Activated CD4-positive, alpha-beta T cell treated with anti-CD3 and anti-CD28 coated beads, Interleukin-2, Interleukin-4, amounts not matched to agents 100 ng/mL and 50 ng/mL, durations not matched to agents 16 hours and 8 hours (primary cell): Measurements from ENCODE around the gene CALHM5.

Experiments
- DNase-seq: peaks from one replicate; pipeline ENCODE4 v3.0.0-alpha.2; 2020; ENCODE audit warnings: low spot score

CALHM5 gene

GRCh38 chr6:116508527-116508926 is 2.9 kb upstream of the CALHM5 start:
- no peak for DNase-seq

GRCh38 chr6:116512111-116512559 is 696 bp downstream of the CALHM5 start:
- no peak for DNase-seq

GRCh38 chr6:116512734-116513133 is 1.3 kb downstream of the CALHM5 start:
- no peak for DNase-seq

GRCh38 chr6:116513224-116513875 is 1.9 kb downstream of the CALHM5 start:
- DNase-seq = no peak

DNA sequence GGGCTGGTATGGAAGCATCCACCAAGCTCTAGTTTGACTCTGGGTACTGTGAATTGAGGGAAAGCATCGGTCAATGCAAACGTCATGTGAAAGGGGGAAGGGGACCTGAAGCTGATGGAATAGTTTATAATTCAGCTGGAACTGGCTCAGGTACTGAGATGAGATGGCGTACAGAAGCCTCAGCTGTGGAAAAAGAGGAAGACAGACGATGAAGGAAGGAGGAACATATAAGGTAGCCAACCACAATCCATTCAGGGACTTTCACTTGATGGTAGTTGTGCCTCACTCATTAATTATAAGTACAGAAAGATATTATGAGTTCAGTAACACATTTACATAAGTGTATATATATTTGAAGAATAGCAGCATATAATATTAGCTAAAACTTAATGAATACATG is 2.7 kb downstream of the CALHM5 start:
- no peak for DNase-seq

GRCh38 chr6:116515141-116515540 is 3.7 kb downstream of the CALHM5 start:
- DNase-seq = no peak

GRCh38 chr6:116518621-116519368 is 7.4 kb downstream of the CALHM5 start:
- no peak for DNase-seq

GRCh38 chr6:116522896-116523295 is 11.5 kb downstream of the CALHM5 start:
- no peak for DNase-seq

GRCh38 chr6:116524236-116524635 is 12.8 kb downstream of the CALHM5 start:
- no peak for DNase-seq

GRCh38 chr6:116528133-116528532 is 16.7 kb downstream of the CALHM5 start:
- DNase-seq = no peak

DNA sequence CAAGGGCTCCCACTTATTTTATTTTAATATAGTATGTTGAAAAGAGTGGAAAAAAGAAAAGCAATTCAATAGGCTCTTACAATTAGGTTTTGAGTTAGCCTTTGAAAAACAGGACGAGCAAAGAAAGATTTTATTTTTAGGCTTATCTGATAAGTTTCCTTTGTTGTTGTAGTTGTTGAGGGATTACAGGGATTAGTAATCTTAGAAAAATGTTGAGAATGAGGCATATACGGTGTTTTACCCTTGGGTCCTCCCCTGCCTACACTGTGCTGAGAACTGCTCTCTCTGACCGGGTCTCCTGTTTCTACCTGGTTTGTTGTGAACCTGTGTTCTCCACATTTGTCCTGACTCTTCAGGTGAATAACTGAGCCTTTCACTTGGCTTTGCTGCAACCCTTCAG is 17.3 kb downstream of the CALHM5 start:
- no peak for DNase-seq

- no peak for DNase-seq
Measured at GRCh38 chr6:116529466-116530290, 18.2 kb downstream of the CALHM5 start.

GRCh38 chr6:116530436-116530835 is 19.0 kb downstream of the CALHM5 start:
- DNase-seq = no peak

GRCh38 chr6:116531675-116532570 is 20.5 kb downstream of the CALHM5 start:
- DNase-seq = peak; percentile 62

GRCh38 chr6:116533233-116533957 is 22.0 kb downstream of the CALHM5 start:
- no peak for DNase-seq

GRCh38 chr6:116535109-116535508 is 23.7 kb downstream of the CALHM5 start:
- no peak for DNase-seq

DNA sequence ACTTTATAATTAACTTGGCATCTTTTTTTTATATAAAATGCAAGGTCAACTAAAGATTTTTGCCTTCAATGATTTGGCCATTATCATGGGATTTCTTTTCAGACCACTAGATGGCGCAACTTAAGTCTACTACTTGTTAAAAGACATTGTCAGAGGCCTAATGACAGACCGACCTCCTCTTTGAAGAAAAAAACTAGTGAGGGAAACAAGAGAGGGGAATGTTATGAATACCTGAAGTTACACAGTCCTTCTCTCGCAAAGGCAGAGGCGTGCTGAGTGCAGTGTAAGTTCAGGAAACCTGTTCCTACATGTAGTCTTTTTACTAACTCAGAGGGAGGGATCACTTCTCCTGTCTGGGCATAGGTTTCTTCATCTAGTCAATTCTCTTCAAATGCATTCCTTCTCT is 24.8 kb downstream of the CALHM5 start:
- peak; percentile 62 for DNase-seq

- no peak for DNase-seq
Measured at GRCh38 chr6:116542426-116542825, 31.0 kb downstream of the CALHM5 start.

DNA sequence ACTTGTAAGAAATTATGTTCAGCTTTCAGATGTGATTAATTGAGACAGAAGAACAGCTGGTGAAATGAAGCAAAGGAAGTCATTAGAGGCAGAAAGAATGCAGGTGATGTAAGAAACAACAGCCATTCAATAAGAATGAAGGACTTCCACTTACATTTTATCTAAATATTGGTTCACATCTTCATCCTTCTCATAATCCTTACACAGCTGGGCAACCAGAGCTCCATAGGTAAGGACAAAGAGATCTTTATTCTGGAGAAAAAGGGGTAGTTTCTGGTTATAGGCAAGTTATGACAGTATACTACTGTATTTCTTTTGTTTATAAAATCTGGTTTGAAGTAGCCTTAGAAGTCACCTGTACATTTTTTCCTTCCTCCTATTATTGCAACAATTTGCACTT is 31.7 kb downstream of the CALHM5 start:
- no peak for DNase-seq

DNA sequence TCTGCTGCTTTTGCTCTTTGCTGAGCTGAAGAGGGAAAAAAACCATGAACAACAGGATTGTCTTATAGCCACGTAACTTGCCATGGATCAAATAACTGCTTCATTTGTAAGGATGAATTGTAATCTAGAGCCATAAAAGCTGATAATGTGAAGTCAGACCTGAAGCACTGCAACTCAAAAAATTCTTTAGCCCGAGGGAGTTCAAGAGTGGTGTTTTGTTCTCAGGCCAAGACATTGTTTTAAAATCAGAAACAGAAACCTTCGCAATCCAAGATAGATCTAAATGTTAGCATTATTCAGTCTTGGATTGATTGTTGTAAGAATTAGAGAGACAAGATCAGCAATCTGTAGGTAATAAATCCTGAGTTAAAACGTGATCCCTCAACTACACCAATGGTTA is 34.2 kb downstream of the CALHM5 start, which contains the start of gene TRAPPC3L:
TRAPPC3L (minus strand) TSS at position 34 of the 400 bp plus-strand sequence. CDS start 170 bp downstream, outside the sequence.
- DNase-seq = no peak

- no peak for DNase-seq
Measured at GRCh38 chr6:116547358-116547757, 35.9 kb downstream of the CALHM5 start.
